Hematopoietic multipotent progenitor cell treated with erythropoietin and hydrocortisone succinate and interleukin-3 and kit ligand, for 6 days (in vitro differentiated cells): ENCODE data around the gene MIEN1.

ENCODE experiments used
- DNase-seq: peaks from one replicate; pipeline ENCODE4 v3.0.0-alpha.2; 2015

The MIEN1 gene

GRCh38 chr17:39694593-39694992 lies 35.7 kb downstream of the MIEN1 start:
- DNase-seq, result no peak

GRCh38 chr17:39688945-39689344 lies 41.4 kb downstream of the MIEN1 start:
- peak; percentile 10 for DNase-seq

GRCh38 chr17:39688475-39688835 lies 41.9 kb downstream of the MIEN1 start:
- DNase-seq, result peak; percentile 39

GRCh38 chr17:39687546-39688474 lies 42.5 kb downstream of the MIEN1 start, which contains the start of gene PGAP3:
Gene PGAP3, minus strand, starts transcription at chr17:39688057. Its CDS starts 43 bp downstream, at chr17:39688014.
- peak; percentile 97 for DNase-seq

GRCh38 chr17:39687101-39687545 lies 43.2 kb downstream of the MIEN1 start:
- DNase-seq, result no peak

- peak; percentile 55 for DNase-seq
Measured at GRCh38 chr17:39684369-39685192, 45.8 kb downstream of the MIEN1 start.

- DNase-seq, result peak; percentile 92
Measured at GRCh38 chr17:39683295-39683939, 46.9 kb downstream of the MIEN1 start.

- peak; percentile 92 for DNase-seq
Measured at GRCh38 chr17:39679521-39680192, 50.7 kb downstream of the MIEN1 start.
